Adipocyte (in vitro differentiated cells): ENCODE measurements around the gene APMAP.

Experiments
- DNase-seq: peaks from one replicate; pipeline ENCODE4 v3.0.0-alpha.2; 2015; ENCODE audit warnings: low read depth
- H3K27me3 ChIP-seq: replicated peaks from 2 replicates; pipeline ENCODE4 v1.7.0; 2013; ENCODE audit warnings: mild to moderate bottlenecking, low read length, moderate library complexity; ENCODE audit not compliant: control insufficient read depth, insufficient read depth
- H3K36me3 ChIP-seq: 2 replicates; pipeline ENCODE4 v1.7.0; 2013; ENCODE audit warnings: low read length, mild to moderate bottlenecking, moderate library complexity; ENCODE audit not compliant: control insufficient read depth, insufficient read depth, severe bottlenecking
- H3K4me1 ChIP-seq: 2 replicates; pipeline ENCODE4 v1.7.0; 2013; ENCODE audit warnings: mild to moderate bottlenecking, low read length, moderate library complexity; ENCODE audit not compliant: control insufficient read depth, insufficient read depth
- H3K4me3 ChIP-seq: 2 replicates; pipeline ENCODE4 v1.7.0; 2013; ENCODE audit warnings: mild to moderate bottlenecking, low read length, moderate library complexity
- H3K9ac ChIP-seq: 2 replicates; pipeline ENCODE4 v1.7.0; 2013; ENCODE audit warnings: mild to moderate bottlenecking, low read length, moderate library complexity
- H3K9me3 ChIP-seq: 2 replicates; pipeline ENCODE4 v1.7.0; 2013; ENCODE audit warnings: mild to moderate bottlenecking, low read length, moderate library complexity; ENCODE audit not compliant: control insufficient read depth

Gene APMAP

DNA sequence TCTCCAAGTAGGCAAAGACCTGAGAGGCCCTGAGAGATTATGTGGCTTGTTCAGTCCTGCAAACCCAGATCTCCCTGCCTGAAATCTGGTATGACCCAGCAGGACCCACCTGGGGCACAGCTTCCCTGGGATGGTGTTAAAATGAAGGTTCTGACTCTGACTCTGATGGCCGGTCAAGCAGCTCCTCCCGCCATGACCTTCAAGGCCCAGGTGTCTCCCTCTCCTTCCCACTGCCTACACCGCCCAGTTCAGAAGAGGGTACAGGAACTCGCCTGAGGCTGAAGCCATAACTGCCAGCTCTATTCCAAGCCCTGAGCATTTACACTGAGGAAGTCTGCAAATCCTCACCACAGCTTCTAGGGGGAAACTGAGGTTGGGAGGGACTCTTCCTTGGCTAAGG is 49.4 kb downstream of the APMAP start:
- peaks cover 28% of the 10 kb centered on the region for H3K9me3 ChIP-seq
- H3K4me1 ChIP-seq, result no peaks in the 10 kb centered on the region
- H3K4me3 ChIP-seq, result no peak overlapping the region
- peaks cover 3% of the 10 kb centered on the region for H3K27me3 ChIP-seq
- no peak overlapping the region for H3K9ac ChIP-seq
- DNase-seq, result no peak
- H3K36me3 ChIP-seq, result no peaks in the 10 kb centered on the region

DNA sequence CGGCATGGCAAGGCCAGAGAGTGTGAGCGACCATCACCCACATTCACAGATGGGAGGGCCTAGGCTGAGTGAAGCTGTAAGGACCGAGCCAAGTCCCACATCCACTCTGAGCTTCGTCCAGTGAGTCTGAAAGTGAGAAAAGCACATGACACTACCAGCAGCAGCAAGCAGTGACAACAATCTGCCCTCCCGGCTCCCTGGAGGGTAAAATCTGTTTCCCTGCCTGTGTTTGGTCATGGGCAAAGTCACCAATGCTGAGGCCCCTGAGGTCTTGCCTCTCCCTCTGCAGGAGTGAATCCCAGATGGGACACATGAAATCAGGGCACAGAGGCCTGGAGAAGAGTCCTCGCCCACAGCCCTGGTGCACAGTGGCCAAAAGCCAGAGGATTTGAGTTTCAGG is 49.9 kb downstream of the APMAP start:
- Histone ChIP-seq H3K27me3 (peaks cover 3% of the 10 kb centered on the region), H3K9me3 (peaks cover 28% of the 10 kb centered on the region), H3K36me3 (no peaks in the 10 kb centered on the region), H3K4me3 (no peak overlapping the region), H3K9ac (no peak overlapping the region), H3K4me1 (no peaks in the 10 kb centered on the region)
- no peak for DNase-seq

DNA sequence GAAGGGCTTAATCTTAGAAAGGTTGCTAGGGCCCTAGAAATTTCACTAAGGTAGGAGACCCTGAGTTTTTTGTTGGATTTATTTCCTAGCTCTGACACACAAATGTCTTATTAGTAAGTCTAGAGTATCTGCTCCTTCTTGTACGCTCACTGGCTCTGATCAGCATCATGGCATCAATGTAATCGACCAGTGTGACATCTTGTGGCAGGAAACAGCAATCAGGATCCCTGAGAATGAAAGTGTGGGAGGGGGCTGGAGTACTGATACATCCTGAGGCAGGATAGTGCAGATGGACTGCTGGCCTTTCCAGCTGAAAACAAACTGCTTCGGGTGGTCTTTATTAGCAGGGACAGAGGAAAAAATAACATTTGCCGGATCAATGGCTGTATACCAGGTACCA is 53.5 kb downstream of the APMAP start:
- no peak for DNase-seq
- peaks cover 3% of the 10 kb centered on the region for H3K27me3 ChIP-seq
- H3K36me3 ChIP-seq, result no peaks in the 10 kb centered on the region
- H3K4me3 ChIP-seq, result no peak overlapping the region
- peaks cover 28% of the 10 kb centered on the region for H3K9me3 ChIP-seq
- no peaks in the 10 kb centered on the region for H3K4me1 ChIP-seq
- H3K9ac ChIP-seq, result no peak overlapping the region

DNA sequence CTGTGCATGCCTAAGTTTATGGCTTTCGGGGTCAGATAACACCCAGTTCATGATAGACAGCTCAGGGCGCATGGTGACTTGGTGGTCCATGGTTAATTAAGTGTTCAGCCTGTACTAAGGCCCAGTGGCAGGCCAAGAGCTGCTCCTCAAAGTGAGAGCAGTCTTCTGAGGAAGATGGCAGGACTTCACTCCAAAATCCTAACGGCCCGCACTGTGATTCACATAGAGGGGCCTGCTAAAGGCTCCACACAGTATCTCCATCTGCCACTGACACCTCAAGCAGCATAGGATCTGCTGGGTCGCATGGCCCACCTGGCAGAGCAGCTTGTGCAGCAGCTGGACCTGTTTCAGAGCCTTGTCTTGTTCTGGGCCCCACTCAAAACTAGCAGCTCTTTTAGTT is 54.1 kb downstream of the APMAP start:
- Histone ChIP-seq H3K9ac (no peak overlapping the region), H3K4me1 (no peaks in the 10 kb centered on the region), H3K4me3 (no peak overlapping the region), H3K9me3 (peaks cover 28% of the 10 kb centered on the region), H3K27me3 (peaks cover 3% of the 10 kb centered on the region), H3K36me3 (no peaks in the 10 kb centered on the region)
- DNase-seq, result no peak

DNA sequence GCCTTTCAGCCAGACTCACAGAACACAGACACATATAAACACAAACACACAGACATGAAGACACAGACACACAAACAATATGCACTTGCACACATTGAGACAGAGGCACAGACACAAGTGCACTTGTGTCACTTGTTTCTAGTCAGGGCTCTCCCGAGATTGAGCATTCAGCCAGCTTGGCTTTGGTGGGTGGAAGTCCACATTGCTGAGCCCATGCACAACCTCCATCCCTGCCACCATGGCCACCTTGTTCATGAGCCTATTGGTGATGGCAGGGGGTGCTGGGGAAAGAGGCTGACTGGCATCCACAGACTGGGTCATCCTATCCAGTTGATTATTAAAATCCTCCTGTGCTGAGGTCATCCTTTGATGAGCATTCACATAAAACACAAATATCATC is 55.0 kb downstream of the APMAP start:
- Histone ChIP-seq H3K4me3 (no peak overlapping the region), H3K36me3 (no peaks in the 10 kb centered on the region), H3K4me1 (no peaks in the 10 kb centered on the region), H3K9me3 (peaks cover 28% of the 10 kb centered on the region), H3K27me3 (peaks cover 3% of the 10 kb centered on the region), H3K9ac (no peak overlapping the region)
- no peak for DNase-seq

DNA sequence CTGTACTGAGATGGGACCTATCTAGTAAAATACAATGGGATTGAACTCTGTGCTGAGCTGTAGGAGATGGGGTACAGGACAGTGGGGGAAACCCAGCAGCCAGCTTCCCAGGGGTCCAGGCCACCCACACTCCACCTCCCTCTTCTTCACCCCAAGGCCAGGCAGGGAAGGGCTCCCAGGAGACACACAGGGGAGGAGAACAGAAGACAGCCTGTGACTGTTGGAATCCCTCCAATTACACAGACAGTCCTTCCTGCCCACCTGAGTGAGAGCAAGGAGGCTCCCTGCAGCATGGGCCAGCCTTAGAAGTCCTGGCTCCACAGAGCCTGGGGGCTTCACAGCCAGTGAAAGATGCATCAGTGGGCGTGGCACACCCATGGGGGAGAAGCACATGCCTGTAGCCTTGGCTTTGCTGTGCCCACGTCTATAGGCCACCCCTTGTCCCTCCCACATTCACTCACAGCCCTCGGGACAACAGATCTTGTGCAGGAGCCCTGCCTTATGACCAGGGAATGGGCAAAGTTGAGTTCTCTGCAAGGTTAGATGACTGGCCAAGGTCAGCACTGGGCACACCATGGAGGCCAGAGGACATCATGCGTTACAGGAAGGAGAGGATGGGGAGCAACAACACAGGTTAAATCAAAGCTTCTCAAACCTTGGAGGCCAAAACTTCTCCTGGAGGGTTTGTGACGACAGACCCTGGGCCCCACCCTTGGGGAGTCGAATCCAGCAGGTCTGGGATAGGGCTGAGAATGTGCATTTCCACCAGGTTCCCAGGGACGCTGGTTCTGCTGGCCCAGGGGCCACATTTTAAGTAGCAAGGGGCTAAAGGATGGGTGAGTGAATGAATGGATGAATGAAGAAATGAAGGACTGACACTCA is 55.8 kb downstream of the APMAP start:
- Histone ChIP-seq H3K4me3 (no peak overlapping the region), H3K27me3 (peaks cover 3% of the 10 kb centered on the region), H3K9ac (no peak overlapping the region), H3K9me3 (peaks cover 22% of the 10 kb centered on the region), H3K36me3 (no peaks in the 10 kb centered on the region), H3K4me1 (no peaks in the 10 kb centered on the region)
- DNase-seq, result no peak

DNA sequence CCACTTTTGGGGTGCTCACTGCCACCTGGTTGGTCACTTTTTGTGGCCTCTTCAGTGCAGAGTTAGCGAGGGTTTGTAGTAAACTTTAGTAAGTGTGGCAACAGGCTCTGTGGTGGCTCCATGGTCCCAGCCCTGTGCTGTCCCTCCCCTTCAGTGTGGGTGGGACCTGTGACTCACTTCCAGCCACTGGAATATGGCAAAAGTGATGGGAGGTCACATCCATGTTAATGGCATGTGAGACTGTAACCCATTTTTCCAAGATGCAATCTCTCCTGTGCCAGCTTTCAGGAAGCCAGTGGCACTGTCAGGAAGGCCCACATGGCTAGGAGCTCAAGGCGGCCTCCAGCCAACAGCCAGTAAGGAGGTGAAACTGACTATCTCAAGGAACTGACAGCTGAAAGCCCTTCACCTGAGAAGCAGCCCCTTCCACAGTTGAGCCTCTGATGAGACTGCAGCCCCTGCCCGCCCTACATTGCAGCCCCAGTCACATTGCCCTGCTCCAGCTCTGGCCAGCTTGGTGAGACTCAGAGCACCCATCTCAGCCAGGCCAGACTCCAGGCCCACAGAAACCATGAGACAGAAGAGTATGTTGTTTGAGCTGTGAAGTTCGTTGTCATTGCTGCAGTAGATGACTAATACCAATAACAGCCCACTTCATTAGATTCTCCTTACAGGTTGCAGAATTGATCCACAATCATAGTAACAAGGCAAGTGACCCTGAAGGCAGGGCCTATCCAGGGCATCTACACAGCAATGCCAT is 56.6 kb downstream of the APMAP start:
- Histone ChIP-seq H3K27me3 (peaks cover 3% of the 10 kb centered on the region), H3K36me3 (no peaks in the 10 kb centered on the region), H3K4me3 (no peak overlapping the region), H3K4me1 (no peaks in the 10 kb centered on the region), H3K9ac (no peak overlapping the region), H3K9me3 (peaks cover 14% of the 10 kb centered on the region)
- no peak for DNase-seq

DNA sequence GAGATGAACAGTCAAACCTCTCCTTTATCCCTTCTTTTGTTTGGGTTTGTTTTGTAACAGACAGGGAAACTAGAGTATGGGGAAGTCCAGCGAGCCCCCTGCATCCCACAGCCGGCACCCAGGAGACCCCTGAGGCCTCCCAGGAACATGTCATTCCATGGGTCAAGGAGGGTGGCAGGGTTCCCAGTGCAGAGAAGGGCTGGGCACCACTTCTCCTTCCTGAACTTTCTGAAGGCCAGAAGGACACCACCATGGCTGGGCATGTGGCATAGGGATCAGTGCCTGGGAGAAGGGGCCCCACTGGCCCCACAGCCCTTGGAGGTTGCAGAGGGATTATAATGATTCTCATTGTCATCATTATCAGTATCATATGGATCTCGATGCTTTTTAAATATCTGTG is 57.4 kb downstream of the APMAP start:
- Histone ChIP-seq H3K4me1 (peaks cover 8% of the 10 kb centered on the region), H3K9me3 (peaks cover 8% of the 10 kb centered on the region), H3K4me3 (no peak overlapping the region), H3K9ac (no peak overlapping the region), H3K27me3 (peaks cover 8% of the 10 kb centered on the region), H3K36me3 (no peaks in the 10 kb centered on the region)
- DNase-seq, result no peak

DNA sequence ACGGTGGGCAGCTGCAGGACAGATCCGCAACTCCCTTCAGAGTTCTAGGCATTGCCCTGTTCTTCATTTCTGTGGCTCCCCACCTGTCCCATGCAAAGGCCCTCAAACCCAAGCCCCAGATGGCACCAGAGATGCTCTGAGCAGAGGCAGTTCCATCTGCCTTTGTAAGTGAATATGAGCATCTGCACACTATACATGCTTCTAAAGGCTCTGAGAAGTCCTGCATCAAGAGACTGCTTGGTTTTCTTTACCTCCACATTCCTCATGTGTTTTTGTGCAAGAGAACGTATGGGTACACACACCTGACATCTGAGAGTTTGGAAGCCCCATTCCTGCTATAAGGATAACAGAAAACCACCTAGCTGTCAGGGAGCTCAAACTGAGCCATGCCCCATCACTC is 57.8 kb downstream of the APMAP start:
- Histone ChIP-seq H3K27me3 (peaks cover 11% of the 10 kb centered on the region), H3K36me3 (no peaks in the 10 kb centered on the region), H3K9ac (no peak overlapping the region), H3K4me1 (peaks cover 8% of the 10 kb centered on the region), H3K4me3 (no peak overlapping the region), H3K9me3 (peaks cover 7% of the 10 kb centered on the region)
- DNase-seq, result no peak

DNA sequence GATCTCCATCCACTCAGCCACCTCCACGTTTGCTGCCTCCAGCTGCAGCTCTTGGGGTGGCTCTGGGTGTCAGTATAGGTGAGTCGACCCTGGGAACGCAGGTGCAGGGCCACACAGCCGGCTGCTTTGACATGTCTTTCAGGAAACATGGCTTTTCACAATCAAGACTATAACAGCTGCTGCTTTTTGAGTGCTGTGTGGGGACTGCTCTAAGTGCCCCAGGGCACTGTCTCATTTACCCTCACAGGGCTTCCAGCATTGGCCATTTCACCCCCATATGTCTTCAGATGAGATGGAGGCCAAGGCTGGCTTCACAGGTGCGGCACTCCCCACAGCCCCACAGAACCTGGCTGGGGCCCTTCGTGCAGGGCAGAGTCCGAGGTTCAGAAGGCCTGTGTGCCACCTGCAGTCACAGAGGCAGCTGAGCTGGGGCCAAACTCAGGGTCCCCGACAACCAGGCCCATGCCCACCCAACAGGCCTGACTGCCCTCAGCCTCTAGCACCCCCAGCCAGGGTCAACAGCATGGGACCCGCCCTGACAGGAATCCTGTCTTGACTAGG is 58.4 kb downstream of the APMAP start:
- DNase-seq, result no peak
- peaks cover 7% of the 10 kb centered on the region for H3K9me3 ChIP-seq
- H3K36me3 ChIP-seq, result no peaks in the 10 kb centered on the region
- H3K27me3 ChIP-seq, result peaks cover 8% of the 10 kb centered on the region
- no peak overlapping the region for H3K4me3 ChIP-seq
- H3K9ac ChIP-seq, result no peak overlapping the region
- H3K4me1 ChIP-seq, result peaks cover 8% of the 10 kb centered on the region

DNA sequence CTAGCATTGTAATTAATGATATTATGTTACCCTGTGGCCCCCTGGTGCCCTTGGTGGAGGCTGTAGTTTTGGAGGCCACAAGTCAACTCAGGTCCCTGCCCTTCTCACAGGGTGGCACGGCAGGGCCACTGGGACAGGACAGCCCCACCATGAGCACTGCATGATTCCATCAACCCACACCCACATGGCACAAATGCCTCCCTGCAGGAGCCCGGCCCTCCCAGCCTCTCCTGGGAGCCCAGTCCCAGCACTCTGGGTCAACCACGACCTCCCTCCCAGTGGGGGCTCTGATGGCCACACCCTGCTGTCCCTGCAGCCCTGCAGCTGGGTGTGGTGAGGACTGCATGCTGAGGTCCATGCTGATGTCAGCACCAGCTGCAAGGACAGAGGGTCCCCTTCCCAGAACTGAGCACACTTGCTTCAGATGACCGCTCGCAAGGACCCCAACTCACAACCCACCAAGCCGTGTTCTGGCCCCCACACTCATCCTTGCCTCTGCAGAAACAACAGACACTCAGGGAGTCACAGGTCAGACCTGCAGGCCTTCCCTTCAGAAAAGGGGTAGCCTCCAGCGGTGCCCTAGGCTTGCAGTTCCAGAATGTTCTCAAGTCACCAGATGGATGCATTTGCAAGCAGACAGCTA is 59.2 kb downstream of the APMAP start:
- peaks cover 11% of the 10 kb centered on the region for H3K27me3 ChIP-seq
- peaks cover 8% of the 10 kb centered on the region for H3K4me1 ChIP-seq
- DNase-seq, result no peak
- peaks cover 7% of the 10 kb centered on the region for H3K9me3 ChIP-seq
- H3K9ac ChIP-seq, result no peak overlapping the region
- no peak overlapping the region for H3K4me3 ChIP-seq
- H3K36me3 ChIP-seq, result no peaks in the 10 kb centered on the region
